ENCODE measurements around the gene RREB1. TPM values are rescaled to one million over a fixed set of nuclear protein-coding genes. Genes with fewer than 3 reads are reported as not detected.

The RREB1 gene
- polyA plus RNA-seq, 1 experiment: 1.2 TPM

DNA sequence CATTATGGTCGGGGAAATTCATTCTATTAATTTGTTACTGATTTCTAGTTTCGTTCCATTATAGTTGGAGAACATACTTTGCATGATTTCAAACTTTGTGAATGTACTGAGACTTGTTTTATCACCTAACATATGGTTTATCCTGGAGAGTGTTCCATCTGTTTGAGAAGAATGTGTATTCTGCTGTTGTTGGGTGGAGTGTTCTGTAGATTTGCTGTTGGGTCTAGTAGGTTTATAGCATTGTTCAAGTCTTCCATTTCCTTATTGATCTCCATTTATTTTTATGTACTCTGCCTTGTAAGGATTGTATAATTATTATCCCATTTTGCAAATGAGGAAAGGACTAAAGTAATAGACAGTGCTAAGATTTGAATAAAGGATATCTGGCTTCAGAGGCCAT, 85.4 kb downstream of the RREB1 start:
- no peak for DNase-seq (ENCODE audit: low read depth)
- ChIA-PET POLR2A (no interaction called here), CTCF (no interaction called here)
- Histone ChIP-seq H3K36me3 (ENCODE audit: control insufficient read depth, insufficient read depth, low read length) (peaks cover 9% of the 10 kb centered on the region), H3K27me3 (ENCODE audit: control insufficient read depth, insufficient read depth, low read length) (no peaks in the 10 kb centered on the region), H3K4me3 (ENCODE audit: low read depth, low read length) (no peak overlapping the region)
- TF ChIP-seq, protein P1, sequence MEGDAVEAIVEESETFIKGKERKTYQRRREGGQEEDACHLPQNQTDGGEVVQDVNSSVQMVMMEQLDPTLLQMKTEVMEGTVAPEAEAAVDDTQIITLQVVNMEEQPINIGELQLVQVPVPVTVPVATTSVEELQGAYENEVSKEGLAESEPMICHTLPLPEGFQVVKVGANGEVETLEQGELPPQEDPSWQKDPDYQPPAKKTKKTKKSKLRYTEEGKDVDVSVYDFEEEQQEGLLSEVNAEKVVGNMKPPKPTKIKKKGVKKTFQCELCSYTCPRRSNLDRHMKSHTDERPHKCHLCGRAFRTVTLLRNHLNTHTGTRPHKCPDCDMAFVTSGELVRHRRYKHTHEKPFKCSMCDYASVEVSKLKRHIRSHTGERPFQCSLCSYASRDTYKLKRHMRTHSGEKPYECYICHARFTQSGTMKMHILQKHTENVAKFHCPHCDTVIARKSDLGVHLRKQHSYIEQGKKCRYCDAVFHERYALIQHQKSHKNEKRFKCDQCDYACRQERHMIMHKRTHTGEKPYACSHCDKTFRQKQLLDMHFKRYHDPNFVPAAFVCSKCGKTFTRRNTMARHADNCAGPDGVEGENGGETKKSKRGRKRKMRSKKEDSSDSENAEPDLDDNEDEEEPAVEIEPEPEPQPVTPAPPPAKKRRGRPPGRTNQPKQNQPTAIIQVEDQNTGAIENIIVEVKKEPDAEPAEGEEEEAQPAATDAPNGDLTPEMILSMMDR (IDR thresholded peaks at IDR 0.05; ENCODE audit: insufficient read depth, low read depth, low read length): no peak

DNA sequence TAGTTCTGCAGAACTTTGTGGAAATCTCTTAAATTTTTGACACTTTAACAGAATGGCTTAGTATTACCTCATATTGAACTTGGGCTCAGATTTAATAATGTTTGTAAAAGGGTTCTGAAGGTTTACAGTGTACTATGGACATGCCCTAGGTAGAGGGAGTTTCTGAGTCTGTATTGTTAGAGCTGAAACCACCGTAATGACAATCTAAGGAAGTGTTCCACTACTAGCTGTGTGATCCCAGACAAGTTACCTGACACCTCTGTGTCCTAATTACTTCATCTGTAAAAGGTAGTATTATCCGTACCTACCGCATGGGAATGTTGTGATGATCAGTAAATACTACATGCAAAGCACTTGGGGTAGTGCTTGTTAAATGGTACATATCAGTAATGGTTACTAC, 86.9 kb downstream of the RREB1 start:
- ChIA-PET POLR2A (no interaction called here), CTCF (no interaction called here)
- Histone ChIP-seq H3K36me3 (ENCODE audit: control insufficient read depth, insufficient read depth, low read length) (peaks cover 2% of the 10 kb centered on the region), H3K27me3 (ENCODE audit: control insufficient read depth, insufficient read depth, low read length) (no peaks in the 10 kb centered on the region), H3K4me3 (ENCODE audit: low read depth, low read length) (no peak overlapping the region)
- TF ChIP-seq, protein P1 (IDR thresholded peaks at IDR 0.05; ENCODE audit: insufficient read depth, low read depth, low read length): no peak
- DNase-seq (ENCODE audit: low read depth): no peak

DNA sequence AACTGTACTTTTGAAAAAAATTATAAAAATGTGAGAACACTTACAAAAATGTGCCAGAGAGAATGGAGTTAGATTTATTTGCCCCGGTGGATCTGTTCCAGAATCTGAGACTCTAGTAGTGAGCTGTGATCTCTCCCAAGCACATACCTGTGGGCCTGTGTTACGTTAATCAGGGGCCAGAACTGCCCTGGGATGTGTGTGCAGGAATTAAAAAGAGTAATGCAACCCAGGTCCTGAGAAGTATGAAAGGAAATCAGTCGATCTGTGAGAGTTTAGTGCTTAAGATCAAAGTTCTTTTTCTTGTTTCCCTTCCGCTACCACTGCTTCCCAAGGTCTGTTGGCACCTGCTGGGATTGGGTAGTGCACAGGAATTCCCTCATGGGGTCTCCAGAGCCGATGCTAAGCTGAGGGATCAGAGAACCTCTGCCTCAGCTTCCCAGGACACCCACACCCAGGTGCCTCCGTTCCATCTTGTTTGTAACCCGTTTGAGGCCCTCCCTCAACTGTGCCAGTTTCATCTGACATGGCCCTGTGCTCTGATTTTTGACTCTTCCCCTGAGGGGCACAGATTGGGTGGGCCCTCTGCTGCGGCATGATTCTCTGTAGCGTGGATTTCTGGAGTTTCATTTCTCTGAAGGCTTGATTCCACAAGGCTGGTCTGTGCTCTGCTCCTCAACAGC, 87.7 kb downstream of the RREB1 start:
- Histone ChIP-seq H3K36me3 (ENCODE audit: control insufficient read depth, insufficient read depth, low read length) (peaks cover 2% of the 10 kb centered on the region), H3K4me3 (ENCODE audit: low read depth, low read length) (no peak overlapping the region), H3K27me3 (ENCODE audit: control insufficient read depth, insufficient read depth, low read length) (no peaks in the 10 kb centered on the region)
- no peak for DNase-seq (ENCODE audit: low read depth)
- ChIA-PET POLR2A (no interaction called here), CTCF (no interaction called here)
- TF ChIP-seq, protein P1 (IDR thresholded peaks at IDR 0.05; ENCODE audit: insufficient read depth, low read depth, low read length): no peak

DNA sequence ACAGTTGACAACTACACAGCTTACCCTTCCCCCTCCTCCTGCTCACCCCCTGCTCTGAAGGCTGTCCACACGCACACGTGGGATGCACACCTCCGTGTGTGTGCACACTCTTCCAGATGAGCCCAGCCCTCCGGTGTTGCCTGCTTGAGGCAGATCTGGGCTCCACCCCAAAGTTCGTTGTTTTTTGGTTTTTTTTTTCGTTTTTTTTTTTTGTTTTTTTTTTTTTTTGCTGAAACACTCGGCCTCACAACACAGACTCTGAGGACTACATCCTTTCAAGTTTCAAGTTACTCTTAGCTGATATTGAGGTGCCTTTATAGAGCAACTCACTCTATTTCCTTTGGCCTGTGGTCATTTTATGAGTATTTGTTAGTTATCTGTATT, 88.2 kb downstream of the RREB1 start:
- Histone ChIP-seq H3K27me3 (ENCODE audit: control insufficient read depth, insufficient read depth, low read length) (no peaks in the 10 kb centered on the region), H3K36me3 (ENCODE audit: control insufficient read depth, insufficient read depth, low read length) (peaks cover 3% of the 10 kb centered on the region), H3K4me3 (ENCODE audit: low read depth, low read length) (no peak overlapping the region)
- TF ChIP-seq, protein P1 (IDR thresholded peaks at IDR 0.05; ENCODE audit: insufficient read depth, low read depth, low read length): no peak
- no peak for DNase-seq (ENCODE audit: low read depth)
- POLR2A ChIA-PET: no interaction called here
- CTCF ChIA-PET: no interaction called here

DNA sequence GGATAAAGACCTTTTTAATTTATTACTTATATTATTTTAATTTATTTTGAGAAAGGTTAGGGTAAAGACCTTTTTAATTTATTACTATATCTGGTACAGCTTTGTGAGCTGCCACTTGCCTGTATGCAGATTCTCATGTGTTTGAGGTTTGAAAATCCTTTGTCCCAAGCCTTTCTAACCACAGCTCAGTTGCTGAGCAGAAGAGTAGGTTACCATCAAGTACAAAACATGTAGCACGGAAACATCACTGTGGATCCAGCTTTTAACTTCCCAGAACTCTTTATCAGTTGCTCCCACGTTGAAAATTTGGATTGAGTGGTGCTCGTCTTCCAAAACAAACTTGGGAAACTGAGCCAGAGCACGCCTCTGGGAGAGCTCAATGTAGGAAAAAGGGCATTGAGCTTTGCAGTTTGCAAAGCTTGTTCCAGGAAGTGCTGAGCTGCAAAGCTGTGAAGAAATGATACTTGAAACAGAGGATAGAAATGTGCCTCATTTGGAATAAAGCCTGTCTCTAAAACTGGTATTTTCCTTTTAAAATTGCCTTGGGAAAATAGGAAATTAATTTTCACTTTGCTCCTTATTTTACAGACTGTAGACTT, 89.0 kb downstream of the RREB1 start:
- Histone ChIP-seq H3K36me3 (ENCODE audit: control insufficient read depth, insufficient read depth, low read length) (peaks cover 3% of the 10 kb centered on the region), H3K4me3 (ENCODE audit: low read depth, low read length) (no peak overlapping the region), H3K27me3 (ENCODE audit: control insufficient read depth, insufficient read depth, low read length) (no peaks in the 10 kb centered on the region)
- no peak for DNase-seq (ENCODE audit: low read depth)
- POLR2A ChIA-PET: no interaction called here
- TF ChIP-seq, protein P1 (IDR thresholded peaks at IDR 0.05; ENCODE audit: insufficient read depth, low read depth, low read length): no peak
- CTCF ChIA-PET: interaction anchor here (1.4 kb wide), 1 partner anchor 47 kb away, joined by 4 read pairs; no protein-coding TSS in a partner anchor
